HPDE6-E6E7 (cell line): Measurements from ENCODE around the gene EXTL1.

Source experiments
- DNase-seq: peaks from one replicate; pipeline ENCODE4 v3.0.0; 2011; ENCODE audit warnings: missing footprints; ENCODE audit errors: extremely low spot score

EXTL1 gene

DNA sequence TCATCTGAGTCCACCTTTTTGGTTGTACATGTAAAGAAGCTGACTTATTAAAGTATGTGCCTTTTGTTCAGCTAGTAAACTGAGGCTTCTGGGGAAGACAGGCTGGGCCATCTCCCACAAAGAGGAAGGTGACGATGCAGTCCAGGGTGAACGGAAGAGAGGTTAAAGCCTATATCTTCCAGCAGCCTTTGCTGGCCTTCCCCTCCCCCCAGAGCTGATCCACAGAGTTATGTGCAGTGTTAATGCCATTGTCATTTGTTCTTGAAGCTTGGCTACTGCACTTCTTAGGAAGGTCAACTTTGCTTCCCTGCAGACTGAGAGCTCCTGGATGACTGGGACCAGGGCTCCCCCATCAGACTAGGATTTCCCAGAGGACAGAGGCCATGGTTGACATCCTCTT lies 22.2 kb downstream of the EXTL1 start:
- no peak for DNase-seq

DNA sequence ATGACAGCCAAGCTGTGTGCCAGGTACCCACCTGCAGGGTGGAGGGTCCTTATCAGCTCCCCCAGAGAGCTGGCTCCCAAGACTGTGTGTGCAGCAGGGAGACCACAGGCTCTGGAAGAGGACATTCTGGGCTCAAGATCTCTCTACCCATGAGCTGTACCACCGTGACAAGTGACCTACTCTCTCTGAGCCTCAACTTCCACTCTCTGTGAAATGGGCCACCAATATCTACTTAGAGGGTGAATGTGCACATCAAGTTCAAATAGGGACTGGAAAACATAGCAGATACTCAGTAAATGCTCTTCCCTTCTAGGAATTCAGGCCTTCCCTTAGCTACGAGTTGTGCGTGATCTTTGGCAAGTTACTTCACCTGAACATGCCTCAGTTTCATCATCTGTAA lies 22.8 kb downstream of the EXTL1 start:
- DNase-seq, result no peak

DNA sequence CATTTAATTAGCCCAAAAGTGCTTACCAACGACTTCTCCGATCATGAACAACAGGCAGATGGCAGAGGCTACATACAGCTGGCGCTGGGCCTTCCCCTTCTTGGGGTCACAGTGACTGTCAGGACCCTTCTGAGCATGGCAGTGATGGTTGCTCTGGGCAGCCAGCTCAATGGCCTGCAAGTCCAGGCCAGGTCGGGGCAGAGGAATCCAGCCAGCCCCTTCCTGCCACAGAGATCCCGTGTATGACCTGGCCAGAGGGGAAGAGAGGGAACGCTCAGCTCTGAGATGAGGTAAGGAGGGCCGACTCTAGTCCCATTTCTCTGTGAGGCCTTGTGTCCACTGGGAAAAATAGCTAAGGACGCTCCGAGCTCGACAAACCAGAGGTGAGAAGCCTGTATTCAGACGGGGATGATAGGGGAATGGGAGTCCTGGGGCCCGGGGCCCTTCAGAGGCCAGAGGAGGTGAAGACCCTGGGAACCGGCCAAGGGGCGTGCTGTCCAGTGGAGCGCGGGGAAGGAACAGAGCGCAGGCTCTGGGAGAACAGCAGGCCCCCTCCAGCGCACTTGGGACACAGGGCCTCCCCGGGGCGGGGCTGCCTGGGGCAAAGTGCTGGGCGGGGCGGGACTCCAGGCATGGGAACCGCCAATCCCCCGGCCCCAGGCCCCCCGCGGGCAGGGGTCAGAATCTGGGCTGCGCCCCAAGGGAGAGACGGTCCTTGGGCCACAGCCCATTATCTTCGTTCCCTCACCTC lies 23.6 kb downstream of the EXTL1 start:
- DNase-seq, result no peak

DNA sequence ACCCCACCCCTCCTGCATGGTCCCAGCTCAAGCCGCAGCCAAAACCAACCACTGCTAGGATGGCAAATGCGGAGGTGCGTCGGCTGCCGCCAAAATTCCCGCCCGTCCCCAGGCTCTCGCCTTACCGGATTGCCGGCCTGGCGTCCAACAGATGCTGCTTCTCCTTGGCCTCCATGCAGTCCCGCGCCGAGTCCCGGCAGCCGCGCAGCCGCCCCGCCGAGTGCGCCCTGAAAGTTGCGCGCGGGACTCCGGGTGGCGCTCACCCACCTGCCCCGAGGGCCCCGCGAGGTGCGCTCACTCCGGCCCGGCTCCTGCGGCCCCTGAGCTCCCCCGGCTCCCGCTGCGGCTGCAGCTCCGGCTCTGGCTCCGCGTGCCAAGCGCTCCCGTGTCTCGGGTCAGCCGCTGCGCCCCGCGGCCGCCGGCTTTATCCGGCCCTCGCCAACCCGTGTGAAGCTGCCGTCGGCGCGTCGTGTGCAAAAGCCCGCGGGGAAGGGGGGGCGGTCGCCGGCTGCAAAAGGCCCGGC lies 24.2 kb downstream of the EXTL1 start, which contains the start of gene SLC30A2:
TSS of gene SLC30A2 (minus strand) at position 397 of the 524 bp plus-strand sequence. CDS start at position 175, 222 bp downstream.
- no peak for DNase-seq

DNA sequence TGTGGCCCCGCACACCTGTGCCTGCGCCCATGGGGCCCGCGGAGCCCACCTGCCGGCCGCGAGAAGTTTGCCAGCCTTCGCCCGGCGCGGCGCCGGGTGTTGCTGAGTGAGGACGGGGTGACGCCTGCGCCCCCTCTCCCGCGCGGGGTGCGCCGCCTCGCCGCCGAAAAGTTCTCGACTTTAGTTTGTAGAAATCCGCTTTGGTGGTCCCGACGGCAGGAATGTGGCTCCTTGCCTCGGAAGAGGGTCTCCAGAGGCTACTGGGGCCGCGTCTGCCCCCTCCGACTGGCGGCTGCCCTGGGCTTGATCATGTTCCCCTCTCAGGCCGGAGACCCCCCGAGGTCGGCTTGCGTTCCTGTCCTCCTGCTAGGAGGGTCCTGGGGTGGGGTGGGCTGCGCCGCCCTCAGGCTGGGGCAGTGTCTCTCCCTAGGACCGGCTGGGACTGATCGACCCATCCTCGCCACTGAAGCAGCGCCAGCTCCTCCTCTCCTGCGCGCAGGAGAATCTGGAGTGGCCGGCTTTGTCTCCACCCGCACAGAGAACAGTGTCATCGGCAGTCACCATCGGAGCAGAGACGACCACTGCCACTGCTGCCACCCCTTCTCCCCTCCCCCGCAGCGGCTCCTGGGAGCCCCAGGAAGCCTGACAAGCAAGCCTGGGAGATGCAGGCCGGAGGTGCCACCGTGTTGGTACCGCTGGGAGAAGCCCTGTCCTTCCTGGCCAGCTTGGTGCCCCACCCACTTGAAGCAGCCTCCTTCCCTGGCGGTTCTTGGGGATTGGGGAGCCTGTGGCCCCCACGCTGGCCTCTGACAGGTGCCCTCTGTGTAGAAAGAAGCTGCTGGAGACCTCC lies 24.9 kb downstream of the EXTL1 start:
- DNase-seq, result no peak

DNA sequence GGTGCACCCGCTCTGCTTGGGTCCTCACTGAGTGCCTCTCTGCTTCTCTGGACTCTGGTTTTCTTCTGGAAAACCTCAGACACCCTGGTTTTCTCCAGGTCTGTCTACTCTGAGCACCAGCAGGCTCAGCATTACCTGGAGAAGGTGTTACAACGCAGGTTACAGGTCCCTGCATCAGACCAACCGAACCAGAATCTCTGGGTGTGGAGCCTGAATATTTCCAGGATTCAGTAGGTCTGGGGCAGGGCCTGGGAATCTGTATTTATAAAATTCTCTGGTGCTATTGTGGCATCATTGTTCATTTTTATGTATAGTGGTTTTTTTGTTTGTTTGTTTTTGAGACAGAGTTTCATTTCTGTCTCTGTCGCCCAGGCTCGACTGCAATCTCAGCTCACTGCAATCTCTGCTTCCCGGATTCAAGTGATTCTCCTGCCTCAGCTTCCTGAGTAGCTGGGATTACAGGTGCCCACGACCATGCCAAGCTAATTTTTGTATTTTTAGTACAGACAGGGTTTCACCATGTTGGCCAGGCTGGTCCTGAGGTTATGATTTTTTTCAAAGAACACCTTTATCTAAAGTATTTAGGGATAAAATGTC lies 25.8 kb downstream of the EXTL1 start:
- no peak for DNase-seq

DNA sequence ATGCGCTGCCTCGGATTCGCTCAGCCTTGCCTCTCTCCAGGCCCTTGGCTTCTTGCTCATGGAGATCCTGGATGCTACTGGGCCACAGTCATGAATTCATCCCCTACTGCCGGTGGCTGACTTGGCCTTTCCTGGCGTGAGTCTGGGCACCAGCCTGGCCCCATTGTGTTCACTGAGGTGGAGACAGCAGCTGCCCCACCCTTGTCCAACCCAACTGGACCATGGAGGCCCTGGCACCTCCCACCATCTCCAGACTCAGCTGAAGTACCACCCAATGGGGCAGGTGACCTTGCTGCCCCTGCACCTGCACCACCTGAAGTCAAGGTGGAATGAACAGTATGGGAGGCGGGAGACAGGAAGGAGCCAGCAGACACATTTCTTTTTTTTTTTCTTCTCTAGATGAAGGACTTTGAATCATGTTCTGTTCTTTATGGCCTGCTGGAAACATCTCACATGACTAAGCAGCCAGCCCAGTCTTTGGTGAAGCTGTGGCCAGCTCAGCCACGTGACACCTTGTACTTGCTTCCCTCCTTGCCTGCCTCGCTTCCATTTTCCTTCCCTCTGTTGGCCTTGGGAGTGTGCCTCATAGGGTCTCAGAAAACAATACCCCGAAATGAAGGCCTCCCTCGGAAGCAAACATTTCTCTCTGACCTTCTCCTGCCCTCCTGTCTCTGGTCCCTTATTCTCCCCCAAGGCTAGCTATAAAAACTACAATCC lies 28.1 kb downstream of the EXTL1 start:
- DNase-seq, result no peak

DNA sequence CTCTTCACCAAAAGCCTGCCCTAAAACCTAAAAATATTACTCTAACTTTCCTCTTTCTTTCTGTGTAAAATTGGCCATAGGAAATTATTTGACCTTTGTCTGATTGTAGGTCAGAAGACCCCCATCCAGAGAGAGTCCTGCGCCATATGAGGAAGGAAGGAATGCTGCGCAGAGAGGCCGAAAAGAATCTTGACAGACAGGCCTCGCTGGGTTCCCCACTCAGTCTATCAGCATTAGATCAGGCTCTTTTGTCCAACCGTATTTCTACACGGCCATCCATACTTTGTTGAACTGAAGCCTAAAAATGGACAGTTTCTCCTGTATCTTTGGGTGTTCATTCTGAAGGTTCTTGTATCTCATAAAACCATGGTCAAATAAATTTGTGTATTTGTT lies 28.7 kb downstream of the EXTL1 start:
- no peak for DNase-seq

DNA sequence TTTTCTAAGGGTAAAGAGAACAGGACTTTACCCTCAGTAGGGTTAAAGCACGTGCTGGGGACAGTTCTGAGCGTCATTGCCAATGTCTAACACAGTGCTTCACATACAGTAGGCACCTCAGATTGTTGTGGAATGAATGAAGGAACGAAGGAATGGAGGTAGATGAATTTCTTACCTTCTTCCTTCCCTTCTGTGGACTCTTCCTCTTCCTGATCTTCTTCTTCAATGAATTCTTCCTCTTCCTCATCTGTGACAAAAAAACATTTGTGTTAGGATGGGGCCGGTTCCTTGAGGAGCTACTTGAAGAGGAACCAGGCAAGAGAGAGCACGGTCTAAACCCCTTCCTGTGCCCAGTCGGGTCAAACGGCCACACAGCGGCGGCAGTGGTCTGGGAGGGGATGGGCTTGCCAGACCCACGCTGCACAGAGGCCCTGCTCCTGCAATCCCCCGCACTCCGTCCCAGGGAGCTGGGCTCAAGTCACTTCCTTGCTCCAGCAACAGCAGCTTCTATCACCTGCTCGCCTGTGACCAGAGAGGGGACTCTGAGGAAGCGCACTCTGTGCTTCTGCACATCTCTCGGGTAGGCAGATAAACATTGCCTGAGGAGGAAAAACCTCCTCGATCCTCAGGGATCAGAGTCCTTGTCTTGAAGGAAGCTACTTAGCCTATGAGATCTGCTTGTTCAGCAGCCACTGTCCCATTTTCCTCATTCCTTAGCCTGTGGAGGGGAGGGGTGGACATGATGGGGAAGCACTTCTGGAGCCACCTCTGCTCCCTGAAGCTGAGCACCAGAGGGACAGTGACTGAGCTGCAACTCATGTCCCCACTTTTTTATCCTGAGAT lies 32.4 kb downstream of the EXTL1 start:
- DNase-seq, result no peak

DNA sequence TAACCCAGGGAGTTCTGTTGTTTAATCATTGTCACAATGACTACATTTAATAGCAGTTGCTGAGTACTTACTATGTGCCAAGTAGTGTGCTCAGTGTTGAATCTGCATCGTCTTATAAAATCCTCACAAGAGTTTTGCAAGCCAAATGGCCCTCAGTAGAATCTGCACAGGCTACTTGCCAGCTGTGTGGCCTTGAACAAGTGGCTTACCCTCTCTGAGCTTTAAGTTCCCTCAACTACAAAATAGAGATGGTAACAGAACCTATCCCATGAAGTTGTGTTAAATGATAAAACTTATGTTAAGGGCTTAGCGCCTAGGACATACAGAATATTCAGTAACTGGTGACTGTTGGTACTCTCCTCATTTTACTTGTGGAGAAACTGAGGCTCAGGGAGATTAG lies 33.5 kb downstream of the EXTL1 start:
- no peak for DNase-seq

DNA sequence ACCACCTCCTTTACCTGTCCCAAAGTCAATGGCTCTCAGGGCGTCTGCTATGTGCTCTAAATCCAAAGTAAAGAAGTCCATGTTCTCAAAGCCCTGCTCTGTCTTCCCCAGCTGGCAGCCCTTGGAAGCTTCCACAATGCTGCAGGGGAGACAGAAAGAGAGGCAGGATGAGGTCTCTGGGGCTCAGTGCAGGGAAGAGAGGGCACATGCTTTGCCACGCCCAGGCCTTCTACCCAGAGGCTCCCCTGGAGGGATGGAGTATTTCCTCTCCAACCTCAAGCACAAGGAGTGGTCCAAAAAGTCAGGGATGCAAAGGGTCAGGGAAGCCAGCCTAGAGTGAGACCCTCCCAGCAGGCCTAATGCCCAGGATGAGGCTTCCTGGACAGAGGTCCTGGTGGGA lies 35.6 kb downstream of the EXTL1 start:
- no peak for DNase-seq

DNA sequence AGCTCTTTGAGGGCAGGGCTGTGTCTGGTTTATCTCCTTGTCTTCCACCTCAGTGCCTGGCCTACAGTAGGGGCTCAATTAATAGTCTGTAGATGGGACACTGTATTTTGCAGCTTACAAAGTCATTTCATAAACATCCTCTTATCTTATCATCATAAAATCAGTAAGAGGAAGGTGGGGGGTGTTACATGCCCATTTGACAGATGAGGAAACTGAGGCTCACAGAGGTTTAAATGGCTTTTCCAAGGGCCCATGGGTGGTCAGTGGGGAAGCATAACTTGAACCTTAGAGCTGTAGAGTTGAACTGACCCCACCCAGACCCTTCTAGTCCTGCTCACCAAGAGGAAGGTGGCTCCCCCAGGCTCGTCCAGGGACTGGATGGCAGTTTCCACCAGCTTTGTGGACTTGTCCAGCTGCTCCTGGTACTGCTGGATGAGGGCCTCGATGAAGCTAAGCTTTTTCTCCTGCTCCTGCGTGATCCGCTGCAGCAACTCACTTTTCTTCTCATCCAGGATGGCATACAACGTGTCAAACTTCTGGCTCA lies 36.5 kb downstream of the EXTL1 start:
- no peak for DNase-seq

DNA sequence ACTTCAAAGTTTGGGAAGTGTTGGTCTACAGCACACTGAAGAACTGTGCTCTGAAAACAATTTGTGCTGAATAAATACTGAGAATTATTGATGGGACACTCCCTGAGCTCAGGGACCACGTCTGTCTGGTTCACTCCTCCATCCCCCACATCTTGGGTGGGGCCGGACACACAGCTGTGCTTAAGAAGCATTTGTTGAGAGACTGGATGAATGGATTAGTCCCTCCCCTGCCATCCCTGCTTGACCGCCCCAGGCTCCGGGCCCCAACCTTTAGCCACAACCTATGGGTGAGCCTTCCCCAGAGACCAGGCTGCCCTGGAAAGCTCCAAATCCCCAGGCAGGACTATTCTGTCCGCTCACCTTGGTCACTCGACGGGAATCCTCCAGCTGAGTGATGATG lies 38.3 kb downstream of the EXTL1 start:
- no peak for DNase-seq

DNA sequence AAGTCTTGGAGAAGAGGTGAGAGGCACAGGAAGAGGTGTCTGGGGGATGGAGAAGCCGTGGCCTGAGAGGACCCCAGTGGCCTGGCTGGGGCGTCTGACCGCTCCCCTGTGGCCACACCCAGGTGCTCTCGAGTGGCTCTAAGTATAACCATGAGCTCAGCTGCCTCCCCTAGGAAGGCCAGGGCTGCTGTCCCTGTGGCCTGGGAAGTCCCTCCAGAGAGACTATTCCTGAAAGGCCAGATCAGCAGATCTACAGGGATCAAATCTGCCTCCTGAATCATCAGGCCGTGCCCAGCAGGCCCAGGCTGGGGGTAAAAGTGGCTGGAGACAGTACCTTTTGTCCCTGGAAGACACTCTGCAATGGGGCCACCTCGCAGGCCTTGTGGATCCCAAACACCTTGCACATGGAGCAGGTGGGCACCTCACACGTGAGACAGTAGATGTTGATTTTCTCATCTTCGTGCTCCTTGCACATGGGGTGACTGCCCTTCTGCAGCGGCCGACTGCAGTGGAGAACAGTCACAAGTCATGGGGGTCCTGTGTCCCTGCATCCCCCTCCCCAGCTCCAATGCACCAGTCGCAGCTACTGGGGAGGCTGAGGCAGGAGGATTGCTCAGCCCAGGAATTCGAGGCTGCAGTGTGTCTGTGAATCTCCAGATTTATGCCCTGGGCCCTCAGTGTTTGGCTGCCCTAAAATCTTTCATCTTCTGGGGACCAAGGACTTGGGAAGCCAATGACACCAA lies 39.4 kb downstream of the EXTL1 start:
- no peak for DNase-seq

DNA sequence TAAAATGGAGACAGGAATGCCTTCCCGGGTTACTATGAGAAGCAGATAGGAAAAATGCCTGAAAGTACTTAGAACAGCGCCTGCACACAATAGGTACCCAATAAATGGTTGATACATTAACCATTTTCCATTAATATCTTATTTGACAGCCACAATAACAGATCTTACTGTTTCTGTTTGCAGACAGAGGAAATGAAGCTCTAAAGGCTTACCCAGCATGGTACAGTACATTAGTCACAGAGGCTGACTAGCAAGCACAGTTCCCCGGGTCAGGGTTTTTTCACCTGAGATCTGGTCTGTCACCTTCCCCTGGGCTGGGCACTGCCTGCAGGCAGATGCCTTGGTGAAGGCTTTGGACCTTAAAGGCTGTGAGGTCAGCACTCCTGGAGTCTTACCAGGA lies 43.0 kb downstream of the EXTL1 start:
- peak; percentile 53 for DNase-seq

DNA sequence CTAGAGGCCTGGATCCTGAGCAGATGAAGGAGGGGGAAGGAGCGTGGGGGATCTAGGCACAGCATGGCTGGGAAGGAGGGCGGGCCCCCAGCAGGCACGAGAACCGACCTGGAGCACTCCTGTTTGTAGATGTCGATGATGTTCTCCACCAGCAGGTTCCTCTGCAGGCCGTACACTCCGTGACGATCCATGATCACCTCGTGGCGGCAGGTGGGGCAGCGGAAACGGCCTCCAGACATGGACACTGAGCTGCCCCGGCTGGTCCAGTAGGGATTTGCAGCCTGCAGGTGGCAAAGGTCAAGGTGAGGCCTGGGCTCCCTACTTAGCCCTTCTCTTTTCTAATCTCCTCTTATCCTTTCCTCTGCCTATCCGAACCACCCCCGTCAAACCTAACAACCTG lies 44.6 kb downstream of the EXTL1 start:
- DNase-seq, result no peak

DNA sequence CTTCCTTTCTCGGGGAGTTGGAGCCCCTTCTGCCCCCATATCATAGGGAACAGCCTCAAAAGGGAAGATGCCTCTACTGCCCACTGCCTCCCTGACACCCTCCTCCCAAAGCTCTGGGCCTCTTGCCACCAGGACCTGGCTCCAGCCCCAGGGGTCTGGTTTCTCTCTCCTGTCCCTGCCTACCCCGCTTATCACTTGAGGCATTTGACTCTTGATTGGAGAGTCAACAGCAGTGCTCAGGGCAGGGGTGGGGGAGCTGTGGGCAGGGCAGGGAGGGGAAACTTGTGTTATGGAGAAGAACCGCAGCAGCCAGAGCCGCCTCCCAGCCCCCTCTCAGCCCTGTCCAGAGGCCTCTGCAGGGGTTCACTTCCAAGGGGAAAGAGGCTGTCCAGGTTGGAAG lies 45.3 kb downstream of the EXTL1 start:
- DNase-seq, result no peak

DNA sequence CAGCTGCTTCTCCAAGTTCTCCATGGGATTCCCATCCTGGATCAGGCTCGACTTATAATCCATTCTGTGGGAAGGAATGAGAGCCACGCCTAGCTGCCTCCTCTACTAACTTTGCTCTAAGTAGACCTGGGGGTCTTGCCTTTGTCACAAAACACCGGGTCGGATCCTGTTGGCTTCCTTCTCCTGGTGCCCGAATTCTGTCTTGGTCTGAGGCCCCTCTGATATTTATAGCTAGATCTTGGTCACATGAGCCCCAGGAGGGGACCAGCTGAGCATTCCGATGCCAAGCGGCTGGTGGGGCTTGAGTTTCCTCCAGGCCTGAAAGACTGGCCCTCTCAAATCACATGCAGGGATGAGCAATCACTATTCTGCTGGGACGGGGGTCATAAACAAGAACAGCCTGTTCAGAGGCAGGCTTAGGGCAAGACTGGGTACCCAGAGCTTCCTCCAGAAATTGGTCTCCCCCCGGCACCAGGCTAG lies 45.9 kb downstream of the EXTL1 start, which contains the start of gene TRIM63:
TSS of gene TRIM63 (minus strand) at position 199 of the 480 bp plus-strand sequence. CDS start at position 63, 136 bp downstream.
- no peak for DNase-seq

DNA sequence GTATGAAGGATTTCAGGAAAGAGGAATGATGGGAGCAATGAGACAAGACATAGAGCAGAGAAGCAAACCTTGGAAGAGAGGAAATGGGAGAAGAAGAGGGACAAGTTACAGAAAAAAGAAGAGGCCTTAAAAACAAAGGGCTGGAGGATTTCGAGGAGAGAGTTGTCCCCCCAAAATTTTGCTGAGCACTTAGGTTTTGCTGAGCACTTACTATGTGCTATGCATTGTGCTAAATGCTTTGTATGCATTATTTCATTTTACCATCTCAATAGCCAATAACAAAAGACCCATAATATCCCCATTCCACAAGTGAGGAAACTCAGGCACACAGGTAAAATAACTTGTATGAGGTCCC lies 48.3 kb downstream of the EXTL1 start:
- no peak for DNase-seq
